Body of pancreas (tissue), 4 donors: Measurements from ENCODE around the gene EPB42.

ENCODE experiments used
- POLR2A ChIP-seq, 3 donors: fragments of 450-650 bp; IDR thresholded peaks; one replicate each; pipeline ENCODE4 v1.6.1; 2016; ENCODE audit warnings: antibody characterized with exemption in 3 of 3, mild to moderate bottlenecking in 2 of 3
- TF ChIP-seq, protein P1 (sequence below), 7 experiments: fragments of 450-650 bp in 4 of 7; fragments of 200-600 bp in 3 of 7; sonication (generic) in 3 of 7; IDR thresholded peaks; one replicate each; pipeline ENCODE4 v1.5.1; 2016 to 2019; ENCODE audit warnings: antibody characterized with exemption in 7 of 7

DNA sequence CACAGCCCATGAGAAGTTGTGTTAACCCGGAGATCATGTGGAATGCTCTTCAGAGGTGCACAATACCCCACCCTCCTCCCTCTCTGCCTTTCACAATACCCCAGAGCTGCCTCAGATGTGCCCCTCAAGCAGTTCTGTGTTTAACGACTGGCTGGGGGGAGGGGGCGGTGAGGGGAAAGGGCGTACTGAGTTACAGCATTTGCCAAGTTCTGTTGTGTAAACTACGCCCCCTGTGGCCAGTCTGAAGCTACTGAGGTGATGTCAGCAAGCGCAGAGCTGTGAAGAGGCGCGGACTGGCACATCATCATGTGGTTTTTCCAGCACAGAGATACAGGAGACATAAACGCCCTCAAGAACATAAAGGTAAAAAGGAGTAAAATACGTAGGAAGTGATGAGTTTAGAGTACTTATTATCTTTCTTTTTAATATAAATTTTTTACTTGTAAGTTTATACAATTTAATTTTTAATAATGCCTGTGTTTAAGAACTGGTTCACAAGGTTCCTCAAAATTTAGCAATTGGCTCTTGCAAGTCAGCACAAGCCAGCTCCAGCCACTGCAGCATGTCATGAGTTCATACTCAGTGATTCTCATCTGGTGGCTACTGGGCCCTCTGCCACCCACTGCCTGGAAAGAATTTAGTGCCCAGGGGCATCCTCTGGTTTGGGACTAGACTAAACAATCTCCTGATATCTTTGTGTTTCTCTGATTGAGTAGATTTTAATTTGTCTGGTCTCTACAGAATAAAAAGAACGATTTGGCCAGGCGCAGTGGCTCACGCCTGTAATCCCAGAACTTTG, 1.7 kb downstream of the EPB42 start:
- TF ChIP-seq, protein P1, sequence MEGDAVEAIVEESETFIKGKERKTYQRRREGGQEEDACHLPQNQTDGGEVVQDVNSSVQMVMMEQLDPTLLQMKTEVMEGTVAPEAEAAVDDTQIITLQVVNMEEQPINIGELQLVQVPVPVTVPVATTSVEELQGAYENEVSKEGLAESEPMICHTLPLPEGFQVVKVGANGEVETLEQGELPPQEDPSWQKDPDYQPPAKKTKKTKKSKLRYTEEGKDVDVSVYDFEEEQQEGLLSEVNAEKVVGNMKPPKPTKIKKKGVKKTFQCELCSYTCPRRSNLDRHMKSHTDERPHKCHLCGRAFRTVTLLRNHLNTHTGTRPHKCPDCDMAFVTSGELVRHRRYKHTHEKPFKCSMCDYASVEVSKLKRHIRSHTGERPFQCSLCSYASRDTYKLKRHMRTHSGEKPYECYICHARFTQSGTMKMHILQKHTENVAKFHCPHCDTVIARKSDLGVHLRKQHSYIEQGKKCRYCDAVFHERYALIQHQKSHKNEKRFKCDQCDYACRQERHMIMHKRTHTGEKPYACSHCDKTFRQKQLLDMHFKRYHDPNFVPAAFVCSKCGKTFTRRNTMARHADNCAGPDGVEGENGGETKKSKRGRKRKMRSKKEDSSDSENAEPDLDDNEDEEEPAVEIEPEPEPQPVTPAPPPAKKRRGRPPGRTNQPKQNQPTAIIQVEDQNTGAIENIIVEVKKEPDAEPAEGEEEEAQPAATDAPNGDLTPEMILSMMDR (IDR thresholded peaks at IDR 0.05): no peak
- TF ChIP-seq POLR2A (IDR thresholded peaks at IDR 0.05): no peak
